Calu3 (cell line): Measurements from ENCODE around the gene SLC46A2. TPM values are rescaled to one million over a fixed set of nuclear protein-coding genes. Genes with fewer than 3 reads are reported as not detected.

Source experiments
- BruUV-seq: library from RNA; stranded (reverse); fragments of 400-500 nt; replicated peaks from 2 replicates; lab custom pipeline; 2021; lab: Mats Ljungman, UMichigan
- CTCF ChIA-PET: fragments of 300-600 bp; sonication (Branson Sonifier 250); formaldehyde crosslinking; loops from one replicate; lab custom pipeline; 2022; ENCODE audit warnings: antibody characterized with exemption; lab: Charles Lee
- DNase-seq: peaks from one replicate; pipeline ENCODE4 v3.0.0; 2022
- H3K27ac Mint-ChIP-seq: one replicate; pipeline ENCODE4 v1.8.0; 2022; ENCODE audit warnings: mixed read lengths; ENCODE audit not compliant: unreplicated experiment
- H3K27me3 Mint-ChIP-seq: one replicate; pipeline ENCODE4 v1.8.0; 2022; ENCODE audit warnings: mixed read lengths; ENCODE audit not compliant: unreplicated experiment
- H3K36me3 Mint-ChIP-seq: one replicate; pipeline ENCODE4 v1.8.0; 2022; ENCODE audit warnings: mild to moderate bottlenecking, moderate library complexity, mixed read lengths; ENCODE audit not compliant: insufficient read depth, unreplicated experiment
- H3K4me1 Mint-ChIP-seq: one replicate; pipeline ENCODE4 v1.8.0; 2022; ENCODE audit warnings: mild to moderate bottlenecking, low read depth, mixed read lengths; ENCODE audit not compliant: unreplicated experiment
- H3K4me3 Mint-ChIP-seq: one replicate; pipeline ENCODE4 v1.8.0; 2022; ENCODE audit warnings: mild to moderate bottlenecking, low read depth, moderate library complexity, mixed read lengths; ENCODE audit not compliant: unreplicated experiment
- H3K9me3 Mint-ChIP-seq: one replicate; pipeline ENCODE4 v1.8.0; 2022; ENCODE audit warnings: low read depth, mixed read lengths; ENCODE audit not compliant: unreplicated experiment
- CTCF ChIP-seq: fragments of 200-600 bp; IDR thresholded peaks from one replicate; pipeline ENCODE4 v1.8.0; 2022; ENCODE audit warnings: antibody characterized with exemption; ENCODE audit not compliant: unreplicated experiment
- intact Hi-C: fragments of 100-400 bp; cut with micrococcal nuclease; formaldehyde crosslinking; loops from one replicate; pipeline ENCODE4 v1.10.0; 2022; ENCODE audit not compliant: unreplicated experiment
- total RNA-seq: library from RNA; stranded (reverse); gene quantifications from 2 replicates; pipeline ENCODE4 v1.2.3, GENCODE V29; 2022

The SLC46A2 gene
- total RNA-seq, 1 experiment from 2014 or later, result not detected

DNA sequence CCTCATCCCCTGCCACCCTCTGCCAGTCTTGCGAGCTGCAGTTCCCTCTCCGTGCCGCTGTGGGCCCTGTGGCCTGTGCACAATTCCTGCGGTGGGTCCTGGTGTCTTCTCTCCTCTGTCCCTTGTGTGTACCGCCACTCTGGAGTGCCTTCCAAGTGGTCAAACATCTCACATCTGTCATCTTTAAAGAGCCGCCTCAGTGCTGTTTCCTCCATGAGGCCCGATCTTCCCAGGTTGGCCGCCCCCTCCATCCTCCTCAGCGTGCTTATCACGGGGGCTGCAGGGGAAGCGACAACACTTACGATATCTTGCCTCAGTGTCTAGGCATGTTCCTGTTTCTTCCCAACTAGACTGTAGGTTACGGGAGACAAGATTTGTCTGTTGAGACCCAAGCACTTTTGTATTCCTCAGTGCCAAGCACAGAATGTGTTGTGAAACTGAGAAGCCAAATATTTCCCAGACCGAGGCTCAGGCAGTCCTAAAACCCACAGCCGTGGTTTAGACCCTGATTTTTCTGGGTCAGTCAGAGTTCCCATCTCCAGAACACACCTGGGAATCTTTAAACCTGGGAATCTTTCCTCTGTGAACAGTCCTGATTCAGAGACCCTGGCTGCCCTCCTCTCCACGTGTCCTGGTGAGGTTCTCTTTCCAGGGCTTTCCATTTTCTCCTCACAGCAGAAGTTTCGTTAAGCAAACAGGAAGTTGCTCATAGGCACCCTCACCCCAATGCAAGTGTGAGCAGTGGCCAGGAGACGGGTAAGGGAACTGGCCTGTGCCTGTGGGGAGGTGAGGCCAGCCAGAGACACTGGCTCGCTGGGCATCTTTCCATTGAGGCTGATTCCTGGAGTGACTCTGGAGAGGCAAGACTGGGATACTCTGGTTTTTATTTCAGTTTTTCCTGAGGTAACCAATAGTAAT is 28.8 kb downstream of the SLC46A2 start:
- BruUV-seq, result no TSS peak
- no peak for DNase-seq
- CTCF ChIA-PET, result interaction anchor here (0.6 kb wide), 1 partner anchor 7 kb away, joined by 3 read pairs; no protein-coding TSS in a partner anchor
- Mint-ChIP-seq H3K4me1 (no peaks in the 10 kb centered on the region), H3K4me3 (no peak overlapping the region), H3K36me3 (no peaks in the 10 kb centered on the region), H3K27ac (no peak overlapping the region), H3K27me3 (no peaks in the 10 kb centered on the region), H3K9me3 (peaks cover 2% of the 10 kb centered on the region)
- intact Hi-C loops, result no loop called here
- TF ChIP-seq CTCF, result no peak

DNA sequence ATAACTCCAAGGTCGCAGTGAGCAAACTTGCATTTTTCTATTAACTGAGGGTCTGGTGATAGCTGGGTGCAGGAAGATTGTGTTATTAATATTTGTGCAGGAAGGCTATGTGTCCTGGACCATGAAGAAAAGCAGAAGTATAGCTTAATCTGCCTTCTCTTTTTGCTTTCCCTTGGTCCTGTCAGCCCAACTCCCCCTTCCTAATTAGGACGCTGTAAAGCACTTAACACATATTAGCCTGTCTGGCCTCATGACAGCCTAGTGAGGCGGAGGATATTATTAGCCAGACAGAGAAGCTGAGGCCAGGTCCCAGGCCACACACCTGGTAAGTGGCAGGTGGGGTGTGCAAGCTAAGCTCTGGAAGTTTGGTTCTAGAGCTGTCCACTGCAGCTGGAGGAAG is 29.5 kb downstream of the SLC46A2 start:
- no peak overlapping the region for H3K27ac Mint-ChIP-seq
- CTCF ChIA-PET, result interaction anchor here (0.6 kb wide), 1 partner anchor 8 kb away, joined by 3 read pairs; no protein-coding TSS in a partner anchor
- no peaks in the 10 kb centered on the region for H3K36me3 Mint-ChIP-seq
- H3K4me3 Mint-ChIP-seq, result no peak overlapping the region
- BruUV-seq, result no TSS peak
- intact Hi-C loops, result no loop called here
- DNase-seq, result no peak
- H3K4me1 Mint-ChIP-seq, result no peaks in the 10 kb centered on the region
- no peak for TF ChIP-seq CTCF
- H3K27me3 Mint-ChIP-seq, result no peaks in the 10 kb centered on the region
- peaks cover 2% of the 10 kb centered on the region for H3K9me3 Mint-ChIP-seq

- CTCF ChIA-PET, result no interaction called here
- H3K27ac Mint-ChIP-seq, result no peak overlapping the region
- TF ChIP-seq CTCF, result no peak
Observed at GRCh38 chr9:112860451-112860850, 30.2 kb downstream of the SLC46A2 start.

GRCh38 chr9:112858625-112859147 is 32.0 kb downstream of the SLC46A2 start:
- Mint-ChIP-seq H3K9me3 (no peaks in the 10 kb centered on the region), H3K27me3 (no peaks in the 10 kb centered on the region), H3K27ac (peak overlapping the region; percentile 66), H3K36me3 (peaks cover 2% of the 10 kb centered on the region), H3K4me1 (no peaks in the 10 kb centered on the region), H3K4me3 (no peak overlapping the region)
- TF ChIP-seq CTCF, result no peak
- intact Hi-C loops, result no loop called here
- CTCF ChIA-PET, result no interaction called here
- no peak for DNase-seq
- no TSS peak for BruUV-seq

More at GRCh38 chr9:112860451-112860850, 30.2 kb downstream of the SLC46A2 start:
- no peak for DNase-seq
- Mint-ChIP-seq H3K9me3 (no peaks in the 10 kb centered on the region), H3K36me3 (no peaks in the 10 kb centered on the region), H3K4me3 (no peak overlapping the region), H3K4me1 (no peaks in the 10 kb centered on the region), H3K27me3 (no peaks in the 10 kb centered on the region)
- no TSS peak for BruUV-seq
- intact Hi-C loops, result no loop called here
